PFSK-1 (cell line): Measurements from ENCODE around the gene LIPM.

Experiments used
- FOXP2 ChIP-seq: optimal IDR thresholded peaks from 2 replicates; pipeline ENCODE3; 2011; ENCODE audit warnings: borderline replicate concordance, control low read depth, inconsistent platforms; ENCODE audit not compliant: insufficient read depth; ENCODE audit errors: extremely low read length, extremely low read depth
- POLR2AphosphoS5 ChIP-seq: IDR thresholded peaks from 2 replicates; pipeline ENCODE4 v1.6.1; 2012; ENCODE audit warnings: low read depth, mild to moderate bottlenecking, control low read depth, low read length, moderate library complexity
- TAF1 ChIP-seq: IDR thresholded peaks from 2 replicates; pipeline ENCODE4 v1.6.1; 2012; ENCODE audit warnings: low read length, control low read depth, borderline replicate concordance; ENCODE audit not compliant: insufficient read depth

GRCh38 chr10:88840881-88841280 lies 38.4 kb downstream of the LIPM start:
- TF ChIP-seq POLR2AphosphoS5 (no peak), TAF1 (no peak), FOXP2 (no peak)
